BLaER1 treated with 17β-estradiol and CSF1 and Interleukin-3, amounts not matched to agents 10 nM and 100 nM (cell line): Measurements from ENCODE around the gene TINAGL1.

Source experiments
- H3K27ac ChIP-seq, 11 experiments: shearing (Covaris generic); formaldehyde crosslinking; 2 replicates each; pipeline ENCODE4 v1.8.1; 2022
- H3K27me3 ChIP-seq, 11 experiments: shearing (Covaris generic); formaldehyde crosslinking; 2 replicates each; pipeline ENCODE4 v1.8.1; 2022
- H3K36me3 ChIP-seq, 11 experiments: shearing (Covaris generic); formaldehyde crosslinking; 2 replicates each; pipeline ENCODE4 v1.8.1; 2022
- H3K4me1 ChIP-seq, 10 experiments: shearing (Covaris generic); formaldehyde crosslinking; 2 replicates each; pipeline ENCODE4 v1.8.1; 2022
- H3K4me2 ChIP-seq, 11 experiments: shearing (Covaris generic); formaldehyde crosslinking; 2 replicates each; pipeline ENCODE4 v1.8.1; 2022
- H3K4me3 ChIP-seq, 10 experiments: shearing (Covaris generic); formaldehyde crosslinking; 2 replicates each; pipeline ENCODE4 v1.8.1; 2022
- H3K9ac ChIP-seq, 11 experiments: shearing (Covaris generic); formaldehyde crosslinking; 2 replicates each; pipeline ENCODE4 v1.8.1; 2022
- H3K9me3 ChIP-seq, 11 experiments: shearing (Covaris generic); formaldehyde crosslinking; replicated peaks in 1 of 11; 2 replicates each; pipeline ENCODE4 v1.8.1; 2022
- H4K20me1 ChIP-seq, 11 experiments: shearing (Covaris generic); formaldehyde crosslinking; 2 replicates each; pipeline ENCODE4 v1.8.1; 2022
- Cebpa-rat ChIP-seq, 11 experiments: shearing (Covaris generic); IDR thresholded peaks; 2 replicates each; pipeline ENCODE4 v1.8.1; 2022

TINAGL1 gene

GRCh38 chr1:31621847-31622730, 45.8 kb downstream of the TINAGL1 start:
- Histone ChIP-seq H3K4me1 (peaks cover 44 to 67% (median 63%) of the 10 kb centered on the region in 10 experiments), H3K4me2 (no peak overlapping the region), H3K27ac (peak overlapping the region in 3 of 11 experiments; percentile 6 to 27 (median 25); a peak in 3 of 22 replicates), H3K4me3 (no peak overlapping the region), H3K36me3 (peaks cover 0 to 4% (median 0%) of the 10 kb centered on the region in 11 experiments; a peak in 4 of 22 replicates), H3K9me3 (no peaks in the 10 kb centered on the region), H3K27me3 (peaks cover 0 to 14% (median 8%) of the 10 kb centered on the region in 11 experiments; a peak in 16 of 22 replicates), H4K20me1 (peaks cover 0 to 10% (median 0%) of the 10 kb centered on the region in 11 experiments; a peak in 2 of 22 replicates), H3K9ac (no peak overlapping the region)
- TF ChIP-seq Cebpa-rat (IDR thresholded peaks at IDR 0.05) = no peak

GRCh38 chr1:31623365-31623764, 47.0 kb downstream of the TINAGL1 start:
- no peak overlapping the region for H3K9ac ChIP-seq
- peak overlapping the region; percentile 29 to 81 (median 62) for H3K4me2 ChIP-seq
- peaks cover 40 to 78% (median 64%) of the 10 kb centered on the region in 10 experiments for H3K4me1 ChIP-seq
- H3K36me3 ChIP-seq = peaks cover 5 to 16% (median 10%) of the 10 kb centered on the region in 11 experiments; a peak in 20 of 22 replicates
- 0 out of 22 replicates have a peak, but pooled peaks cover 0 to 5% (median 0%) of the 10 kb centered on the region in 11 experiments for H3K27me3 ChIP-seq
- H3K9me3 ChIP-seq = no peaks in the 10 kb centered on the region
- no peak for TF ChIP-seq Cebpa-rat (IDR thresholded peaks at IDR 0.05)
- H3K4me3 ChIP-seq = no peak overlapping the region
- peak overlapping the region in 5 of 11 experiments; percentile 29 to 66 (median 59); a peak in 6 of 22 replicates for H3K27ac ChIP-seq
- H4K20me1 ChIP-seq = peaks cover 0 to 17% (median 0%) of the 10 kb centered on the region in 11 experiments; a peak in 2 of 22 replicates

GRCh38 chr1:31624309-31624708, 48.0 kb downstream of the TINAGL1 start:
- Histone ChIP-seq H3K4me1 (peaks cover 30 to 69% (median 54%) of the 10 kb centered on the region in 10 experiments), H3K9me3 (no peaks in the 10 kb centered on the region), H3K27ac (peak overlapping the region in 8 of 11 experiments; percentile 30 to 69 (median 63); a peak in 16 of 22 replicates), H3K4me3 (no peak overlapping the region), H3K4me2 (peak overlapping the region; percentile 29 to 81 (median 62)), H3K9ac (peak overlapping the region in 3 of 11 experiments; percentile 14 to 30 (median 25); a peak in 2 of 22 replicates), H4K20me1 (peaks cover 0 to 25% (median 0%) of the 10 kb centered on the region in 11 experiments; a peak in 2 of 22 replicates), H3K27me3 (no peaks in the 10 kb centered on the region), H3K36me3 (peaks cover 15 to 26% (median 19%) of the 10 kb centered on the region in 11 experiments)
- TF ChIP-seq Cebpa-rat (IDR thresholded peaks at IDR 0.05) = peak in 2 of 11 experiments; percentile 16 to 29; a peak in 1 of 22 replicates

DNA sequence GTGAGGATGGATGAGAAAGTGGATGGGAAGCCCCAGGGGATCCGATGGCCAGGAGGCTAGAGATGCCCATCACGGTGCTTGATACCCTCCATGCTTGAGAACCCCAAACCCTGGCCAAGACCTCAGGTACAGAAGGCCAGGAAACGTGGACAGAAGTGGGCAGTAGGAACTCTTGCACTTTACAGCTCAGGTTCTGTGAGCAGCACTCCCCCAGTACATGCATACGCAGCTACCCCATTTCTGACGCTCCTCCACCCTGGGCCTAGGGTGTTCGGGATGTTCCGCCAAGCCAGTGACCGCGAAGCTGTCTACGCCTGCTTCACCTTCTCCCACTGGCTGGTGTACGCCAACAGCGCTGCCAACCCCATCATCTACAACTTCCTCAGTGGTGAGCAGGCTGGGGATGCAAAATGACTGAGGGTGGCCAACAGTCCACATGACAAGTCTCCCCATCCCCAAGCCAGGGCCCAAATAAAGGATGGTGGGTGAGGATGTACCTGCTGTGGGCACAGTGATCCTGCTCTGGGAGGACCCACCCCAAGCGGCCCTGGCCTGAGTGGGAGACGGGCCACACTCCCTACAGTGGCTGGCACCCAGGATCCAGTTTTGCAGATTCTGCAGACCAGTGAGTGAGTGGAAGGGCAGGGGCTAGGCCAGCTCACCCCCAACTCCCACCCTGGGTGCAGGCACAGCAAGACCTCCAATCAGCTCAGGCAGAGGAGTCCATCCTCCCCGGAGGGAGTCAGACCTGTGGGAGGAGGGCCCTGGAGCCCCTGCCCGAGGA, 48.6 kb downstream of the TINAGL1 start:
- Histone ChIP-seq H4K20me1 (peaks cover 0 to 28% (median 0%) of the 10 kb centered on the region in 11 experiments; a peak in 4 of 22 replicates), H3K27ac (peak overlapping the region in 8 of 11 experiments; percentile 30 to 69 (median 63); a peak in 16 of 22 replicates), H3K9ac (peak overlapping the region in 1 of 11 experiments; percentile 30; a peak in 1 of 22 replicates), H3K36me3 (peaks cover 21 to 32% (median 25%) of the 10 kb centered on the region in 11 experiments), H3K9me3 (no peaks in the 10 kb centered on the region), H3K4me1 (peaks cover 24 to 63% (median 48%) of the 10 kb centered on the region in 10 experiments), H3K4me3 (no peak overlapping the region), H3K4me2 (peak overlapping the region; percentile 29 to 81 (median 62); a peak in 20 of 22 replicates), H3K27me3 (no peaks in the 10 kb centered on the region)
- TF ChIP-seq Cebpa-rat (IDR thresholded peaks at IDR 0.05) = no peak

DNA sequence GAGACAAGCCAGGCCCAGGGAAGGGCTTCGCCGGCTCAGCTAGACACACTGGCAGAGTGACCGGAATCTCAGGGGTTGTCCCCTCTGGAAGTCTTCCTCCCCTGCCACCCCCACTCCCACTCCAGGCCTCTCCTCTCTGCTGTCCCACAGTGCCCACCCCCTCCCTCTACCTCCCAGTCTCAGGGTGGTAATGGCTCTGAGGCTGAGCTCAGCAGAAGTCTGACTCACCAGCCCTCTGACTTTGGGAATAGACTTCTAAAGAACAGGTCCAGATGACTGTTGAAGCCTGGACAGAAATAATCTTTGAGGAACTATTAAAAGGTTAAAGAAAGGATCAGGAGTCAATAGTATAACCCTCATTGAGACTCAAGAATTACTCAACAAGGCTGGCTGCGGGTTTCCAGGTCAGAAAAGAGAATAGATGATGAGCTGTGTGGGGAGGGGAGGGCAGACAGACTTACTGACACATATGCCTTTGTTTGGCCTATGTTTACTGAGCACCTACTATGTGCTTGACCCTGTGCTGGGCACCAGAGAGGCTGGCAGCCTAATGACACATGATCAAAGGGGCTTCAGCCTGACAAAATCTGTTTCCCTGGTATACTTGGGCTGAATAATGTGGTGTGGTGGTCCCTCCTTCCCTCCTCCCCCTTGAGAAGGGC, 49.4 kb downstream of the TINAGL1 start:
- H3K36me3 ChIP-seq = peaks cover 29 to 39% (median 33%) of the 10 kb centered on the region in 11 experiments
- H3K27me3 ChIP-seq = no peaks in the 10 kb centered on the region
- no peaks in the 10 kb centered on the region for H3K9me3 ChIP-seq
- peak overlapping the region in 8 of 11 experiments; percentile 30 to 69 (median 63); a peak in 14 of 22 replicates for H3K27ac ChIP-seq
- H4K20me1 ChIP-seq = peaks cover 0 to 36% (median 0%) of the 10 kb centered on the region in 11 experiments; a peak in 4 of 22 replicates
- H3K4me2 ChIP-seq = peak overlapping the region in 5 of 11 experiments; percentile 24 to 75 (median 63); a peak in 11 of 22 replicates
- H3K4me3 ChIP-seq = no peak overlapping the region
- peak overlapping the region in 4 of 11 experiments; percentile 8 to 44 (median 10); a peak in 1 of 22 replicates for H3K9ac ChIP-seq
- TF ChIP-seq Cebpa-rat (IDR thresholded peaks at IDR 0.05) = no peak
- H3K4me1 ChIP-seq = peaks cover 19 to 58% (median 45%) of the 10 kb centered on the region in 10 experiments

- Histone ChIP-seq H3K4me2 (peak overlapping the region in 8 of 11 experiments; percentile 18 to 75 (median 54); a peak in 13 of 22 replicates), H3K36me3 (peaks cover 37 to 48% (median 41%) of the 10 kb centered on the region in 11 experiments), H3K4me1 (peaks cover 23 to 58% (median 46%) of the 10 kb centered on the region in 10 experiments), H3K27me3 (no peaks in the 10 kb centered on the region), H3K27ac (peak overlapping the region in 9 of 11 experiments; percentile 7 to 69 (median 62); a peak in 16 of 22 replicates), H3K9me3 (no peaks in the 10 kb centered on the region), H4K20me1 (peaks cover 0 to 40% (median 0%) of the 10 kb centered on the region in 11 experiments; a peak in 4 of 22 replicates), H3K4me3 (no peak overlapping the region), H3K9ac (peak overlapping the region in 8 of 11 experiments; percentile 7 to 48 (median 36); a peak in 10 of 22 replicates)
- TF ChIP-seq Cebpa-rat (IDR thresholded peaks at IDR 0.05) = no peak
These were observed 50.2 kb downstream of the TINAGL1 start for GRCh38 chr1:31626223-31627207.
